Measurements from ENCODE around the gene MMD.

The MMD gene

DNA sequence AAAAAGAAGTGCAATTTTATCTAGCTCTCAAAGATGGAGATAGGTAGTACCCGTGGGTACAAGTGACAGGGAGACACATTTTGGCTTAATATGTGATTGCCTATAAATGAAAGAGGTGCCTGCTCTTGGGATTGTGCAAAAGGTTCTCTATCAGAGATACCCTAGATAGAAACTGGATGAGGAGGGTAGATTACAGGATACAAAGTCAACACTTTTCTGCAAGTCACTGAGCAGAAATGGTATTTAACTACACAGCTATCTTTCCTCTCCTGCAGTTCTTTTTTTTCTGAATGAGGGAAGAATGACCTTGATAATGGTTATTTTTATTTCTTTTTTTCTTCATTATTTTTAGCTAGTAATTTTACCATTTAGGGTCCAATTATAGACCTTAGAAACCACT is 67.6 kb downstream of the MMD start:
- no peak for DNase-seq (ENCODE audit: low read depth in 3 of 3, low spot score in 1 of 3)

DNA sequence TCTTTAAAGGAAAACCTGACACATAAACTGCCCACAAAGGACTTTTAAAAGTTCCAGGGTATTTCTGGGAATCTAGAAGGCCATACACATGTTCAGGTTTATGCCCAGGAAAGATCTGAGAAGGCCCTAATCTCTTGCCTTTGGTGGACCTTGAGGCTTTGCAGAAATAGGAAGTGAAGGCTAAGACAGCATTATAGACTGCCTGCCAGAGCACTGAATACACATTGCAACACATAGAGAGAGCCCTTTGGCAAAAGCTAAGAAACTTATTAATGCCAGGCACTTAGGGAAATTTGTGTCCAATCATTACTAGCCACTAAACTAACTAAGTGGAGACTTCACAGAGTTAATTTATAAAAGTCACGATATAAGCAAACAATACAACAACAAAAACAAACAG is 70.4 kb downstream of the MMD start:
- no peak for DNase-seq (ENCODE audit: low read depth in 3 of 3, low spot score in 1 of 3)

DNA sequence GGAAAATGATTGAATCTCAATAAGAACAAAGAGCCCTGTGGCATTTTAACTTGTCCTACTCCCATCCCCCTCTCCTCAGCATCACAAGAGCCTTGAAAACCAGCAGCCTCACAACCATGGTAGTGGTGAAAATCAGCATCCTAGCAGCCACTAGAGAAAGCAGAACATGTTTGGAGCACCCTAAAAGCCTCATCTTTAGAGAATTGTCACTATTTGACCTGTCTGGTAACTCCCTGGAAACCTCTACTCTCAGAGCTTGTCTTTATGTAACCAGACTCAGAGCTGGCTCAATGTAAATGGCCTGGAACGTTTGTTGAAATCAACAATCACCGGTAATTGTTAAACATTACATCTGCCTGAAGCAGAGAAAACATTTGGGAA is 70.8 kb downstream of the MMD start:
- no peak for DNase-seq (ENCODE audit: low read depth in 3 of 3, low spot score in 1 of 3)

DNA sequence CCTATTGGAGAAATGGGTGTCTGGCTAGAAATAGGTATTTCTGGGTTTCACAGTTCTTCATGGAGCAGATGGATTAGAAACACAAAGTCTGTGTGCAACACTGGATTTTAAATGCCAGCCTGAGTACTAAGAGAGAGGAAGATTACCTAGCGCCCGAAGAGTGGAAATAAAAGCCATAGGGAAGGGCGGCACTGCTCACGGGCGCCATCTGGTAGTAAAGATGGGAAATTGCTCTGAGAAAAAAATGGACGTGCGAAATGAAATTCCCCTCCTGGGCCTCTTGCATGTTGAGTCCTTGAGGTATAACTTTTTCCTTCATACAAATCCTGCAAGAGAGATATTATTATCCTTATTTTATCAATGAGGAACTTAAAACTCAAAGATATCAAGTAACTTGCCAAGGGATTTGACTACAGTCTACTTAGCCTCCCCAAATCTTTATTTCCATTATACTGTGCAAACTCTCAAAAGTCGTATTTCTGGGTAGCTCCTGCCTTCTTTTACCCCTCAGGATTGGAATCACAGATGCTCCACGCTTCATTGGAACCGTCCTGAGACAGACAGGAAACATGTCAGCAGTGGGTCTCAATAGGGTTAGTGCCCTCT is 72.8 kb downstream of the MMD start:
- peak in 1 of 3 donors; percentile 14 for DNase-seq (ENCODE audit: low read depth in 3 of 3, low spot score in 1 of 3)

DNA sequence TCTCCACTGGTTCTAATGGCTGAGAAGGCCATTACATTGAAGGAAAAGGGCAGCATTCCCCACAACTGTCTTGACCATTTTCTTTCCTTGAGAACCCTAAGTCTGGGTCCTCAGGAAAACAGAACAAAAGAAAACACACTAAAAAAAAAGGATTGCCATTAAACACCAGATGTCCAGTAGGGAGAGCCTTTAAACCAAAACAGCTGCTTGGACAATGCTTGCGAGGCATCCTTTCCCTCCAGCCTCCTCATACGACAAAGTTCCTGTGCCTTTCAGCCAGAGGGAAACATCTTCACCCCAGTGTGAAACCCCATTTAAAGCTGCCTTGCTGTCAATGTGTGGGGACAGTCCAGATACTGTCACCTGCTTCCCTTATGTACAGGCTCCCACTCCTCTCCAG is 74.3 kb downstream of the MMD start:
- DNase-seq (ENCODE audit: low read depth in 3 of 3, low spot score in 1 of 3) = no peak

DNA sequence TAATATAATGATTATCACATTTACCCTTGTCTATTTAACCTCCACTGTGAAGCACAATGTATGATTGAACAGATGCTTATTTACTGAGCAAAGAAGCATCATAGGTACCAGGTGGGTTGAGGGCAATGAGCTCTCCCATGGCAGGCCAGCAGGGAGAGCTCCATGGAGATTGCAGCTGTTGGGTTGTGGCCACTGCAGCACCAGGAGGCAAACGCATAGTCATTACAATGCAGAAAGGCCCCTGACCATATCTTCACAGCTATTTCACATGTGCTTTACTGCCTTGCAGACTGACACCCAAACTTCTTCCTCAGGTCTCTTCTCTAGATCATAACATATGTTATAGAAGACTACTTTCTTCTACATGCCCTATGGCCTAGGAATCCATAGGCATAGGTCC is 75.0 kb downstream of the MMD start:
- no peak for DNase-seq (ENCODE audit: low read depth in 3 of 3, low spot score in 1 of 3)

DNA sequence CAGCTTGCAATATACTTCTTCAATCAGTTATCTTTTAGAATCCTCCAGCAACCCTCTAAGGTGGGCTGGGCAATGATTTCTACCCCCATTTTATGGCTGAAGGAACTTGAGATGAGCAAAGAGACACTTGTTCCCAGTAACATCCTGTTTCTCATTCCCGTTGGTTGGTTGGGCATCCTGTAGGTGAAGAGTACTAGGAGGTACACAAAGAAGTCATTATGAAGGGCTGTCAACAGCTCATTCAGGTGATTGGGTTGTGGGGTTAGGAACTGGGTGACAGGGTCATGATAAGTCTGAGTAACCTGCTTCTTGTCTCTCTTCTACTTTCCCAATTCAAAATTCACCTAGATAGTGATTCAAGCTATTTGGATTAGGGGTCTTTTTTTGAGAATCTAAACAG is 76.5 kb downstream of the MMD start:
- DNase-seq (ENCODE audit: low read depth in 3 of 3, low spot score in 1 of 3) = no peak

DNA sequence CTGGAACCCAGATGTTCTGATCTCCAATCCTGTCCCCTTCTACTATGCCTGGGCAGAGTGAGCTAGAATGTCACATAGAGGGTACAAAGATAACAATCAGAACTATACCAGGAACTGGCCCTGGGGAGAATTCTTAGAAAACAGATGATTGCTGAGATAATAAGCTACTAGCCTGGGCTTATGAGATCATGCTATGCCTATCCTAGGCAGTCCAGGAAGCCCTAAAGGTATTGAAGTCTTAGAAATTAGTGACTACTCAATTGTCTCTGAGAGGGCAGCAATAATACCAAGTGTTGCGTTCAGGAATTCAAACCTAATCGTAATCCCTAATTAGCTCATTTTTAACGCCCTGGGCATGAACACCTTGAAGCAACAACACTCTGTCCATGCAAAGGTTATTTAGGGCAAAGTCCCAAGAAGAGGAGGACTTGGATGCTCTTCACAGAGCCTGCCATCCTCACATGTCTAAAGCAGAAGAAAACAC is 77.1 kb downstream of the MMD start:
- no peak for DNase-seq (ENCODE audit: low read depth in 3 of 3, low spot score in 1 of 3)

DNA sequence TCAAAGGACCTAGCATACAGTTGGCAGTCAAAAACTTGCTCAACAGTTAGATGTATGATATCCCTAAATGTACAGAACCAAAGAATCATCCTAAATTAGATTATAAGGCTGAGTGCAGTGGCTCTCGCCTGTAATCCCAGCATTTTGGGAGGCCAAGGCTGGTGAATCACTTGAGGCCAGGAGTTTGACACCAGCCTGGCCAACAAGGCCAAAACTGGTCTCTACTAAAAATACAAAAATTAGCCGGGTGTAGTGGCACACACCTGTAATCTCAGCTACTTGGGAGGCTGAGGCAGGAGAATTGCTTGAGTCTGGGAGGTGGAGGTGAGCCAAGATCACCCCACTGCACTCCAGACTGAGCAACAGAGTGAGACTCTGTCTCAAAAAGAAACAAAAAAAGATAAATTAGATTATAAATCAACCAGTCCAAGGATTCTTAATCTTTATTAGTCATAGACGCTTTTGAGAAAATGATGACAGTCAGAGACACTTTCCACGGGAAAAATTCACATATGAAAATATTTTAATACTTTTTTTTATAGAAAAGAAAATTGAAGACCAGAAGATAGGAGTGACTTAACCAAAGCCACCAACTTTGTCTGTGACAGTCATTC is 77.6 kb downstream of the MMD start:
- DNase-seq (ENCODE audit: low read depth in 3 of 3, low spot score in 1 of 3) = no peak

DNA sequence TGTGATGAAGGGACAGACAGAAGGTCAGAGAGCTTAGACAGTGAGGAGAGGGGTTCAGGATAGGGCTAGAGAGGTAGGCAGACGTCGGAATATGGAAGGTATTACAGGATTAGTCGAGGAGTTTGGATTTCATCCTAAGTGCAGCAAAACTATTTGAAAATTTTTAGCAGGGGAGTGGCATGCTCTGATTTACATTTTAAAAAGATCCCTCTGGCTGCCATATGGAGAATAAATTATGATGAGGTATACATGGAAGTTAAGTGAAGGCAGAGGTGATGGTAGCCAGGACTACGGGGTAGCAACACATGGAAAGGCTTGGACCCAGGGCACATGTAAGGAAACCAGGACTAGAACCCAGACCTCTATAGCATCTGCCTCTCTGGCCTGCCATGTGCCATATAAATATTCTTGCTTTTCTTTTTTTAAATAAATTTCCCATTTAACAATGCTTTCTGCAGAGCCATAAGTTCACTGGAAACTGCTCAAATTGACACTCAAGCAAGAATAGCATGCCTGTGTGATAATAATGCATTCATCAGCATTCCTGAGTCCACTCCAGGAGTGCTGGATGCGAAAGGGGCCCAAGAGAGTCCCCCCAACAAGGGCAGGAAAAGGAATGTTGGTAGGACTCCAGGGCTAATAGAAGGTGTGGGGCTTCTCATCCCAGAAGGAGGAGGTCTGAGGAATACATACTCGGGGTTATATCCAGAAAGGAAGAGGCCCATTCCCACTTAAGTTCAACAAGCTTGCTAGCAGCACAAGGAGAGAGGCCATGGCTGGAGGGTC is 78.6 kb downstream of the MMD start:
- no peak for DNase-seq (ENCODE audit: low read depth in 3 of 3, low spot score in 1 of 3)
